HEK293 (cell line): ENCODE results near the gene SAP130.

Experiments used
- CTCF ChIA-PET: fragments of 350-600 bp; formaldehyde crosslinking; extraction: SDS; loops from one replicate; lab custom pipeline; 2021; ENCODE audit warnings: antibody characterized with exemption; lab: Yijun Ruan, JAX
- POLR2A ChIA-PET: fragments of 300-600 bp; formaldehyde crosslinking; extraction: SDS; loops from one replicate; lab custom pipeline; 2020; ENCODE audit warnings: antibody characterized with exemption, inconsistent platforms; lab: Yijun Ruan, JAX
- H3K27ac ChIP-seq: fragments of 200-500 bp; sonication (Bioruptor generic); 2 replicates; pipeline ENCODE4 v1.5.1; 2014; ENCODE audit warnings: low read depth, low read length, control low read depth, inconsistent platforms; ENCODE audit errors: extremely low read depth
- H3K36me3 ChIP-seq, 2 experiments: fragments of 200-500 bp in 1 of 2; sonication (Bioruptor generic) in 1 of 2; 1 replicate in 1 of 2; 2 replicates in 1 of 2; pipeline ENCODE4 v1.5.1; 2014 to 2017; ENCODE audit warnings: inconsistent platforms in 2 of 2, low read length in 2 of 2; ENCODE audit not compliant: control insufficient read depth in 2 of 2, insufficient read depth in 1 of 2
- H3K4me1 ChIP-seq: fragments of 200-500 bp; sonication (Bioruptor generic); 2 replicates; pipeline ENCODE4 v1.5.1; 2014; ENCODE audit warnings: mild to moderate bottlenecking, low read length, inconsistent platforms; ENCODE audit not compliant: control insufficient read depth, insufficient read depth
- H3K4me3 ChIP-seq: 2 replicates; pipeline ENCODE4 v1.5.1; 2011; ENCODE audit warnings: low read depth, mild to moderate bottlenecking, control low read depth, low read length, moderate library complexity
- H3K9me3 ChIP-seq: fragments of 200-500 bp; sonication (Bioruptor generic); 2 replicates; pipeline ENCODE4 v1.5.1; 2014; ENCODE audit warnings: low read depth, low read length, inconsistent platforms; ENCODE audit not compliant: control insufficient read depth, insufficient read depth
- BCL11B ChIP-seq: fragments of 450-650 bp; formaldehyde crosslinking; IDR thresholded peaks from 2 replicates; pipeline ENCODE4 v1.5.1; 2016; ENCODE audit warnings: low read depth, missing biosample characterization, missing genetic modification characterization
- GLI2 ChIP-seq: fragments of 450-650 bp; formaldehyde crosslinking; IDR thresholded peaks from 2 replicates; pipeline ENCODE4; 2017; ENCODE audit warnings: missing biosample characterization, missing genetic modification characterization, low read depth, borderline replicate concordance
- GLI4 ChIP-seq: fragments of 450-650 bp; formaldehyde crosslinking; IDR thresholded peaks from 2 replicates; pipeline ENCODE4 v1.5.1; 2016; ENCODE audit warnings: missing biosample characterization, missing genetic modification characterization
- IKZF3 ChIP-seq: fragments of 450-650 bp; IDR thresholded peaks from 2 replicates; pipeline ENCODE4 v1.5.0; 2018; ENCODE audit warnings: missing biosample characterization, mild to moderate bottlenecking, missing genetic modification characterization, moderate library complexity
- OVOL3 ChIP-seq: fragments of 450-650 bp; formaldehyde crosslinking; IDR thresholded peaks from 2 replicates; pipeline ENCODE4 v1.5.1; 2016; ENCODE audit warnings: missing biosample characterization, missing genetic modification characterization
- SCRT1 ChIP-seq: fragments of 450-650 bp; formaldehyde crosslinking; IDR thresholded peaks from 2 replicates; pipeline ENCODE4 v1.5.1; 2016; ENCODE audit warnings: missing biosample characterization, missing genetic modification characterization, borderline replicate concordance
- SETDB1 ChIP-seq: IDR thresholded peaks from one replicate; pipeline ENCODE4 v1.6.1; 2017; ENCODE audit warnings: mild to moderate bottlenecking, low read length, moderate library complexity, mixed read lengths; ENCODE audit not compliant: insufficient read length
- YY2 ChIP-seq: fragments of 450-650 bp; formaldehyde crosslinking; IDR thresholded peaks from 2 replicates; pipeline ENCODE4 v1.5.1; 2016; ENCODE audit warnings: missing biosample characterization, missing genetic modification characterization
- ZBTB1 ChIP-seq: fragments of 450-650 bp; formaldehyde crosslinking; IDR thresholded peaks from 2 replicates; pipeline ENCODE4 v1.5.1; 2016; ENCODE audit warnings: missing biosample characterization, missing genetic modification characterization
- ZBTB20 ChIP-seq: fragments of 450-650 bp; formaldehyde crosslinking; IDR thresholded peaks from 2 replicates; pipeline ENCODE4 v1.5.1; 2016; ENCODE audit warnings: missing biosample characterization, missing genetic modification characterization
- ZBTB7A ChIP-seq: fragments of 450-650 bp; formaldehyde crosslinking; IDR thresholded peaks from 2 replicates; pipeline ENCODE4 v1.5.1; 2016; ENCODE audit warnings: low read depth, missing biosample characterization, missing genetic modification characterization
- ZNF10 ChIP-seq: fragments of 450-650 bp; formaldehyde crosslinking; IDR thresholded peaks from 2 replicates; pipeline ENCODE4 v1.5.1; 2017; ENCODE audit warnings: missing biosample characterization, missing genetic modification characterization
- ZNF146 ChIP-seq: fragments of 450-650 bp; formaldehyde crosslinking; IDR thresholded peaks from 2 replicates; pipeline ENCODE4 v1.5.1; 2016; ENCODE audit warnings: missing biosample characterization, missing genetic modification characterization
- ZNF16 ChIP-seq: fragments of 450-650 bp; formaldehyde crosslinking; IDR thresholded peaks from 2 replicates; pipeline ENCODE4 v1.5.1; 2016; ENCODE audit warnings: low read depth, missing biosample characterization, missing genetic modification characterization
- ZNF184 ChIP-seq: fragments of 450-650 bp; IDR thresholded peaks from 2 replicates; pipeline ENCODE4 v1.5.1; 2018; ENCODE audit warnings: missing biosample characterization, mild to moderate bottlenecking, missing genetic modification characterization
- ZNF274 ChIP-seq, 2 experiments: fragments of 200-500 bp in 1 of 2; fragments of 450-650 bp in 1 of 2; sonication (Bioruptor generic) in 1 of 2; formaldehyde crosslinking in 1 of 2; IDR thresholded peaks; 2 replicates each; pipeline versions ENCODE4 v1.5.1 to v1.6.1; 2014 to 2016; ENCODE audit warnings: borderline replicate concordance in 1 of 2, inconsistent platforms in 1 of 2, low read length in 1 of 2, missing biosample characterization in 1 of 2, missing genetic modification characterization in 1 of 2
- ZNF280C ChIP-seq: fragments of 450-650 bp; formaldehyde crosslinking; IDR thresholded peaks from 2 replicates; pipeline ENCODE4 v1.5.1; 2016; ENCODE audit warnings: missing biosample characterization, missing genetic modification characterization
- ZNF302 ChIP-seq: fragments of 450-650 bp; formaldehyde crosslinking; IDR thresholded peaks from 2 replicates; pipeline ENCODE4 v1.5.1; 2016; ENCODE audit warnings: missing biosample characterization, missing genetic modification characterization, low read depth
- ZNF366 ChIP-seq: fragments of 450-650 bp; formaldehyde crosslinking; conservative IDR thresholded peaks from 2 replicates; pipeline ENCODE4 v1.5.1; 2016; ENCODE audit warnings: missing biosample characterization, missing genetic modification characterization
- ZNF510 ChIP-seq: fragments of 450-650 bp; formaldehyde crosslinking; IDR thresholded peaks from 2 replicates; pipeline ENCODE4 v1.5.1; 2018; ENCODE audit warnings: mild to moderate bottlenecking, missing genetic modification characterization, missing biosample characterization; ENCODE audit not compliant: insufficient replicate concordance
- ZNF513 ChIP-seq: fragments of 450-650 bp; IDR thresholded peaks from 2 replicates; pipeline ENCODE4 v1.5.1; 2018; ENCODE audit warnings: missing biosample characterization, missing genetic modification characterization
- ZNF548 ChIP-seq: fragments of 450-650 bp; formaldehyde crosslinking; IDR thresholded peaks from 2 replicates; pipeline ENCODE4 v1.5.1; 2016; ENCODE audit warnings: missing biosample characterization, missing genetic modification characterization
- ZNF558 ChIP-seq: fragments of 450-650 bp; formaldehyde crosslinking; IDR thresholded peaks from 2 replicates; pipeline ENCODE4 v1.5.1; 2016; ENCODE audit warnings: missing biosample characterization, missing genetic modification characterization
- ZNF596 ChIP-seq: fragments of 450-650 bp; IDR thresholded peaks from 2 replicates; pipeline ENCODE4 v1.5.0; 2018; ENCODE audit warnings: missing biosample characterization, mild to moderate bottlenecking, missing genetic modification characterization, moderate library complexity
- ZNF654 ChIP-seq: fragments of 450-650 bp; formaldehyde crosslinking; IDR thresholded peaks from 2 replicates; pipeline ENCODE4 v1.5.1; 2016; ENCODE audit warnings: low read depth, missing biosample characterization, missing genetic modification characterization
- ZNF670 ChIP-seq: fragments of 450-650 bp; formaldehyde crosslinking; IDR thresholded peaks from 2 replicates; pipeline ENCODE4 v1.5.1; 2016; ENCODE audit warnings: missing biosample characterization, missing genetic modification characterization, low read depth
- ZNF677 ChIP-seq: fragments of 450-650 bp; IDR thresholded peaks from 2 replicates; pipeline ENCODE4 v1.5.0; 2018; ENCODE audit warnings: missing biosample characterization, mild to moderate bottlenecking, missing genetic modification characterization, moderate library complexity
- ZNF701 ChIP-seq: fragments of 450-650 bp; formaldehyde crosslinking; IDR thresholded peaks from 2 replicates; pipeline ENCODE4 v1.5.1; 2016; ENCODE audit warnings: missing biosample characterization, missing genetic modification characterization
- ZNF747 ChIP-seq: fragments of 450-650 bp; formaldehyde crosslinking; IDR thresholded peaks from 2 replicates; pipeline ENCODE4 v1.5.1; 2016; ENCODE audit warnings: missing biosample characterization, missing genetic modification characterization
- ZNF768 ChIP-seq: fragments of 450-650 bp; formaldehyde crosslinking; IDR thresholded peaks from 2 replicates; pipeline ENCODE4 v1.5.1; 2018; ENCODE audit warnings: missing biosample characterization, mild to moderate bottlenecking, missing genetic modification characterization
- ZNF792 ChIP-seq: fragments of 450-650 bp; formaldehyde crosslinking; IDR thresholded peaks from 2 replicates; pipeline ENCODE4 v1.5.1; 2016; ENCODE audit warnings: missing biosample characterization, missing genetic modification characterization
- ZSCAN30 ChIP-seq: fragments of 450-650 bp; IDR thresholded peaks from 2 replicates; pipeline ENCODE4 v1.5.1; 2018; ENCODE audit warnings: missing biosample characterization, mild to moderate bottlenecking, missing genetic modification characterization, moderate library complexity

The SAP130 gene

GRCh38 chr2:128064353-128064752 lies 36.5 kb upstream of the SAP130 start:
- POLR2A ChIA-PET: interaction anchor here (1.5 kb wide), 1 partner anchor 26 kb away, joined by 7 read pairs; the partner anchor contains the start of gene UGGT1
- Histone ChIP-seq H3K9me3 (no peaks in the 10 kb centered on the region), H3K4me3 (no peak overlapping the region), H3K36me3 (no peaks in the 10 kb centered on the region), H3K27ac (no peak overlapping the region), H3K4me1 (no peaks in the 10 kb centered on the region)
- CTCF ChIA-PET: interaction anchor here (0.5 to 2.3 kb wide), 21 partner anchors 8 to 1294 kb away, joined by 3 to 14 read pairs (median 5); no protein-coding TSS in a partner anchor
- TF ChIP-seq ZNF670 (tag by site-specific recombination) (no peak), ZNF513 (tag by site-specific recombination) (no peak), ZSCAN30 (tag by site-specific recombination) (no peak), GLI2 (tag by site-specific recombination) (no peak), ZNF302 (tag by site-specific recombination) (no peak), ZNF548 (tag by site-specific recombination) (no peak), GLI4 (tag by site-specific recombination) (no peak), ZNF792 (tag by site-specific recombination) (no peak), OVOL3 (tag by site-specific recombination) (no peak), ZNF366 (tag by site-specific recombination) (no peak), ZNF654 (tag by site-specific recombination) (no peak), ZBTB7A (tag by site-specific recombination) (no peak), ZNF16 (tag by site-specific recombination) (no peak), YY2 (tag by site-specific recombination) (no peak), ZNF677 (tag by site-specific recombination) (no peak), ZNF146 (tag by site-specific recombination) (no peak), ZNF280C (no peak), IKZF3 (tag by site-specific recombination) (no peak), ZNF701 (tag by site-specific recombination) (no peak), ZNF596 (tag by site-specific recombination) (no peak)

GRCh38 chr2:128062571-128062970 lies 34.7 kb upstream of the SAP130 start:
- Histone ChIP-seq H3K36me3 (no peaks in the 10 kb centered on the region), H3K27ac (no peak overlapping the region), H3K9me3 (no peaks in the 10 kb centered on the region), H3K4me1 (no peaks in the 10 kb centered on the region), H3K4me3 (no peak overlapping the region)
- ChIA-PET CTCF (interaction anchor here (0.7 to 2.3 kb wide), 11 partner anchors 9 to 1864 kb away, joined by 3 to 10 read pairs (median 4); no protein-coding TSS in a partner anchor), POLR2A (no interaction called here)
- TF ChIP-seq ZNF747 (no peak), ZNF280C (no peak), ZNF768 (no peak), ZBTB1 (tag by site-specific recombination) (no peak), ZNF274 (IDR thresholded peaks at IDR 0.05; ENCODE audit: low read length) (no peak), ZNF274 (tag by site-specific recombination; IDR thresholded peaks at IDR 0.05; ENCODE audit: borderline replicate concordance) (no peak), ZNF10 (tag by site-specific recombination) (no peak), ZBTB20 (tag by site-specific recombination) (no peak), ZNF510 (tag by site-specific recombination) (no peak), ZNF184 (tag by site-specific recombination) (no peak), ZNF558 (tag by site-specific recombination) (no peak), BCL11B (no peak), SCRT1 (tag by site-specific recombination) (no peak), SETDB1 (no peak)
